Motor neuron (in vitro differentiated cells): ENCODE data around the gene MAGEA8. TPM values are rescaled to one million over a fixed set of nuclear protein-coding genes. Genes with fewer than 3 reads are reported as not detected.
"Not testable (repeated sequence)": the region's sequence is repeated elsewhere in the genome, so short reads cannot be mapped to it uniquely, and the experiment has no call there.

Experiments used
- ATAC-seq, 8 experiments: fragments of 200-7000 bp; cut with Tn5 transposase; replicated peaks in 6 of 8; 2 replicates each; pipeline ENCODE4 v1.8.0; 2021; ENCODE audit warnings: mild to moderate bottlenecking in 8 of 8, moderate library complexity in 8 of 8
- H3K27ac ChIP-seq, 2 donors: fragments of 250-450 bp; sonication (Bioruptor Pico); 2 replicates each; pipeline ENCODE4 v1.9.0; 2021; ENCODE audit warnings: antibody characterized with exemption in 2 of 2, mild to moderate bottlenecking in 2 of 2, moderate library complexity in 1 of 2
- H3K4me1 ChIP-seq, 2 donors: fragments of 250-450 bp; sonication (Bioruptor Pico); replicated peaks in 1 of 2; 2 replicates each; pipeline ENCODE4 v1.6.1; 2021; ENCODE audit warnings: antibody characterized with exemption in 2 of 2, mild to moderate bottlenecking in 2 of 2, moderate library complexity in 1 of 2
- H3K4me3 ChIP-seq, 5 donors: fragments of 250-450 bp; sonication (Bioruptor Pico); 2 replicates each; pipeline ENCODE4 v1.9.0; 2021; ENCODE audit warnings: antibody characterized with exemption in 5 of 5, mild to moderate bottlenecking in 5 of 5, moderate library complexity in 4 of 5
- WGBS, 10 experiments: fragments of 450-650 bp; shearing (Covaris generic); methylation state at CpG; one replicate each; pipeline ENCODE4 v1.0.0; 2022; 5-methylcytosine and 5-hydroxymethylcytosine counted together
- in situ Hi-C, 9 experiments: fragments of 400-800 bp; cut with MboI; loops; one replicate each; pipeline ENCODE4 v1.15.0; 2021; ENCODE audit warnings: low sequenced_read_pairs in 9 of 9, low pct_unique_long_range_greater_than_20kb in 2 of 9; ENCODE audit not compliant: unreplicated experiment in 9 of 9
- total RNA-seq, 8 experiments: library from RNA; unstranded; fragments of 300-600 nt; gene quantifications; 2 replicates each; pipeline versions ENCODE4 v1.2.3 to v1.2.4, GENCODE V29; 2022

MAGEA8 gene
- total RNA-seq, 8 experiments from 2014 or later: 0.17 to 0.33 (median 0.24) TPM; not detected in 5

- 50 to 100% (median 61%) methylated on average over 1 to 2 of the region's 2 CpGs; no CpG with 5 or more reads in 7 of the 10 experiments for WGBS, 10 experiments
- Histone ChIP-seq H3K4me1 (no peaks in the 10 kb centered on the region), H3K27ac (no peak overlapping the region), H3K4me3 (no peak overlapping the region)
- in situ Hi-C loops: no loop called here
- ATAC-seq: no peak
Observed at GRCh38 chrX:149865390-149865789, 15.6 kb upstream of the MAGEA8 start.

- ATAC-seq: no peak
- in situ Hi-C loops: no loop called here
- 0% methylated on average over 2 of the region's 3 CpGs; no CpG with 5 or more reads in 9 of the 10 experiments for WGBS, 10 experiments
- no peak overlapping the region for H3K4me3 ChIP-seq
- H3K4me1 ChIP-seq: no peaks in the 10 kb centered on the region
- no peak overlapping the region for H3K27ac ChIP-seq
Observed at GRCh38 chrX:149867488-149867887, 13.5 kb upstream of the MAGEA8 start.

- H3K27ac ChIP-seq: no peak overlapping the region
- WGBS, 10 experiments: 33 to 100% (median 70%) methylated on average over 1 to 2 of the region's 2 CpGs; no CpG with 5 or more reads in 7 of the 10 experiments
- ATAC-seq: no peak
- H3K4me3 ChIP-seq: no peak overlapping the region
- no peaks in the 10 kb centered on the region for H3K4me1 ChIP-seq
- in situ Hi-C loops: no loop called here
Observed at GRCh38 chrX:149870840-149871239, 10.1 kb upstream of the MAGEA8 start.

- WGBS, 10 experiments: 32 to 100% (median 80%) methylated on average over 1 to 2 of the region's 2 CpGs; no CpG with 5 or more reads in 6 of the 10 experiments
- H3K4me3 ChIP-seq: no peak overlapping the region
- H3K27ac ChIP-seq: no peak overlapping the region
- in situ Hi-C loops: no loop called here
- no peak for ATAC-seq
- H3K4me1 ChIP-seq: no peaks in the 10 kb centered on the region
Observed at GRCh38 chrX:149871433-149871832, 9.6 kb upstream of the MAGEA8 start.

- no peak overlapping the region for H3K27ac ChIP-seq
- peak in 2 of 8 experiments; percentile 56 to 59 for ATAC-seq
- in situ Hi-C loops: no loop called here
- WGBS, 10 experiments: no CpG with 5 or more reads among the region's 3 CpGs
- no peaks in the 10 kb centered on the region for H3K4me1 ChIP-seq
- no peak overlapping the region for H3K4me3 ChIP-seq
Observed at GRCh38 chrX:149871940-149872339, 9.0 kb upstream of the MAGEA8 start.

GRCh38 chrX:149877157-149877556 is 3.8 kb upstream of the MAGEA8 start:
- no peak overlapping the region for H3K4me3 ChIP-seq
- in situ Hi-C loops: no loop called here
- no peak overlapping the region for H3K27ac ChIP-seq
- 40 to 100% (median 44%) methylated on average over 1 of the region's 1 CpG; no CpG with 5 or more reads in 7 of the 10 experiments for WGBS, 10 experiments
- no peaks in the 10 kb centered on the region for H3K4me1 ChIP-seq
- no peak for ATAC-seq

- peak in 2 of 8 experiments; percentile 41 to 59 for ATAC-seq
- 20 to 83% (median 80%) methylated on average over 1 to 4 of the region's 4 CpGs; no CpG with 5 or more reads in 5 of the 10 experiments for WGBS, 10 experiments
- Histone ChIP-seq H3K4me1 (no peaks in the 10 kb centered on the region), H3K4me3 (no peak overlapping the region), H3K27ac (no peak overlapping the region)
- in situ Hi-C loops: no loop called here
Observed at GRCh38 chrX:149877636-149878035, 3.3 kb upstream of the MAGEA8 start.

GRCh38 chrX:149890828-149891227 is 9.8 kb downstream of the MAGEA8 start:
- ATAC-seq, H3K27ac ChIP-seq, in situ Hi-C loops, H3K4me3 ChIP-seq, H3K4me1 ChIP-seq: not testable (repeated sequence)
- no CpG with 5 or more reads among the region's 2 CpGs for WGBS, 10 experiments

- H3K27ac ChIP-seq: no peak overlapping the region
- WGBS, 10 experiments: 57 to 90% (median 67%) methylated on average over 1 of the region's 1 CpG; no CpG with 5 or more reads in 7 of the 10 experiments
- in situ Hi-C loops: no loop called here
- H3K4me3 ChIP-seq: no peak overlapping the region
- H3K4me1 ChIP-seq: no peaks in the 10 kb centered on the region
- no peak for ATAC-seq
Observed at GRCh38 chrX:149898554-149898953, 17.6 kb downstream of the MAGEA8 start.

- 0 to 89% (median 40%) methylated on average over 1 to 4 of the region's 6 CpGs; no CpG with 5 or more reads in 2 of the 10 experiments for WGBS, 10 experiments
- in situ Hi-C loops: no loop called here
- Histone ChIP-seq H3K27ac (no peak overlapping the region), H3K4me1 (no peaks in the 10 kb centered on the region), H3K4me3 (no peak overlapping the region)
- peak in 2 of 8 experiments; percentile 46 to 79 for ATAC-seq
Observed at GRCh38 chrX:149903889-149904748, 23.1 kb downstream of the MAGEA8 start.

- 75 to 100% (median 90%) methylated on average over 1 to 2 of the region's 3 CpGs; no CpG with 5 or more reads in 6 of the 10 experiments for WGBS, 10 experiments
- in situ Hi-C loops: no loop called here
- ATAC-seq: no peak
- H3K4me1 ChIP-seq: no peaks in the 10 kb centered on the region
- H3K27ac ChIP-seq: no peak overlapping the region
- no peak overlapping the region for H3K4me3 ChIP-seq
Observed at GRCh38 chrX:149908308-149908707, 27.3 kb downstream of the MAGEA8 start.

- Histone ChIP-seq H3K4me3 (no peak overlapping the region), H3K27ac (no peak overlapping the region)
- in situ Hi-C loops: no loop called here
Observed at GRCh38 chrX:149908727-149909126, 27.7 kb downstream of the MAGEA8 start.

GRCh38 chrX:149909324-149910177 is 28.6 kb downstream of the MAGEA8 start:
- ATAC-seq: no peak
- no peaks in the 10 kb centered on the region for H3K4me1 ChIP-seq
- no peak overlapping the region for H3K4me3 ChIP-seq
- 50% methylated on average over 2 of the region's 4 CpGs; no CpG with 5 or more reads in 9 of the 10 experiments for WGBS, 10 experiments
- no peak overlapping the region for H3K27ac ChIP-seq
- in situ Hi-C loops: no loop called here

More at GRCh38 chrX:149908727-149909126, 27.7 kb downstream of the MAGEA8 start:
- ATAC-seq: no peak
- H3K4me1 ChIP-seq: no peaks in the 10 kb centered on the region
